Prostate gland (tissue), 2 donors: Measurements from ENCODE around the gene SLC25A38. TPM values are rescaled to one million over a fixed set of nuclear protein-coding genes. Genes with fewer than 3 reads are reported as not detected.
A peak's percentile ranks its signal among the peaks of the same experiment; 100 is the strongest.

Experiments used
- DNase-seq: peaks from one replicate; pipeline ENCODE4 v3.0.0-alpha.2; 2019; ENCODE audit warnings: low spot score
- H3K27ac ChIP-seq, 2 donors: fragments of 200-600 bp; sonication (generic); 2 replicates each; pipeline ENCODE4 v1.5.1; 2017 to 2019
- H3K27me3 ChIP-seq: fragments of 200-600 bp; sonication (generic); replicated peaks from 2 replicates; pipeline ENCODE4 v1.5.1; 2019; ENCODE audit not compliant: insufficient read depth
- H3K36me3 ChIP-seq, 2 donors: fragments of 200-600 bp; sonication (generic); 1 replicate in 1 of 2; 2 replicates in 1 of 2; pipeline versions ENCODE4 v1.5.1 to v1.8.1; 2017 to 2019
- H3K4me1 ChIP-seq: fragments of 200-600 bp; sonication (generic); replicated peaks from 2 replicates; pipeline ENCODE4 v1.5.1; 2019
- H3K4me3 ChIP-seq, 2 donors: fragments of 200-600 bp; sonication (generic); 2 replicates each; pipeline ENCODE4 v1.5.1; 2017 to 2019
- H3K9me3 ChIP-seq: fragments of 200-600 bp; sonication (generic); 2 replicates; pipeline ENCODE4 v1.5.1; 2017
- CTCF ChIP-seq, 4 experiments: fragments of 200-600 bp in 2 of 4; fragments of 450-650 bp in 2 of 4; sonication (generic) in 2 of 4; IDR thresholded peaks; 1 replicate in 3 of 4; 2 replicates in 1 of 4; pipeline ENCODE4 v1.5.1; 2016 to 2019; ENCODE audit warnings: antibody characterized with exemption in 4 of 4, mild to moderate bottlenecking in 2 of 4, moderate library complexity in 2 of 4
- POLR2A ChIP-seq: fragments of 450-650 bp; IDR thresholded peaks from one replicate; pipeline ENCODE4 v1.6.1; 2016; ENCODE audit warnings: antibody characterized with exemption, mild to moderate bottlenecking
- POLR2AphosphoS5 ChIP-seq: sonication (generic); formaldehyde crosslinking; IDR thresholded peaks from one replicate; pipeline ENCODE4 v1.6.1; 2017; ENCODE audit warnings: antibody characterized with exemption
- WGBS: methylation state at CpG from one replicate; pipeline ENCODE4 v1.1.5; 2018; 5-methylcytosine and 5-hydroxymethylcytosine counted together
- intact Hi-C: fragments of 100-400 bp; cut with DNase I; formaldehyde crosslinking; loops from one replicate; pipeline ENCODE4 v1.14.2; 2022
- total RNA-seq, 2 donors: library from RNA; depleted of rRNA; stranded (reverse); fragments of >200 nt; gene quantifications; one replicate each; pipeline ENCODE4 v1.1.0, GENCODE V29; 2016

Gene SLC25A38
- total RNA-seq = 10 to 100 TPM; 36.7 to 72.4 TPM

- intact Hi-C loops = loop anchor here (10.0 kb wide), 3 partner anchors 198 to 1072 kb away; partner anchors contain the start of gene RPL14
- no peaks in the 10 kb centered on the region for H3K36me3 ChIP-seq
These were observed at the start of gene SLC25A38 for GRCh38 chr3:39383045-39383880. Gene SLC25A38 (plus strand): TSS chr3:39383370. CDS start chr3:39383725, 355 bp downstream.

GRCh38 chr3:39333607-39334006, 49.6 kb upstream of the SLC25A38 start:
- no peak overlapping the region for H3K4me3 ChIP-seq
- H3K36me3 ChIP-seq = no peaks in the 10 kb centered on the region
- H3K4me1 ChIP-seq = no peaks in the 10 kb centered on the region
- H3K27ac ChIP-seq = no peak overlapping the region
- TF ChIP-seq POLR2A (no peak), POLR2AphosphoS5 (no peak), CTCF (IDR thresholded peaks at IDR 0.05) (no peak)
- no peak for DNase-seq
- intact Hi-C loops = no loop called here
- H3K27me3 ChIP-seq = no peaks in the 10 kb centered on the region
- H3K9me3 ChIP-seq = no peaks in the 10 kb centered on the region

More at GRCh38 chr3:39383045-39383880, at the start of gene SLC25A38:
- TF ChIP-seq POLR2AphosphoS5 = peak; percentile 69
- TF ChIP-seq POLR2A = peak; percentile 49
- TF ChIP-seq CTCF (IDR thresholded peaks at IDR 0.05) = peak in 2 of 4 experiments; percentile 37 to 51
- WGBS = under 1% methylated on average over 51 of the region's 62 CpGs
- Histone ChIP-seq H3K4me1 (no peaks in the 10 kb centered on the region), H3K27ac (peak within 1 kb of the TSS; percentile 91 to 95), H3K27me3 (no peaks in the 10 kb centered on the region), H3K4me3 (peak within 1 kb of the TSS; percentile 58 to 69), H3K9me3 (no peaks in the 10 kb centered on the region)
- peak; percentile 75 for DNase-seq

- intact Hi-C loops = no loop called here
- H3K27me3 ChIP-seq = no peaks in the 10 kb centered on the region
- H3K4me1 ChIP-seq = no peaks in the 10 kb centered on the region
- 85% methylated on average over 4 of the region's 4 CpGs for WGBS
- no peak overlapping the region for H3K4me3 ChIP-seq
- no peaks in the 10 kb centered on the region for H3K36me3 ChIP-seq
- H3K9me3 ChIP-seq = no peaks in the 10 kb centered on the region
- TF ChIP-seq POLR2A (no peak), CTCF (IDR thresholded peaks at IDR 0.05) (no peak), POLR2AphosphoS5 (no peak)
- H3K27ac ChIP-seq = no peak overlapping the region
- DNase-seq = no peak
These were observed 49.0 kb upstream of the SLC25A38 start for GRCh38 chr3:39334205-39334604.

- no peak overlapping the region for H3K27ac ChIP-seq
- no peaks in the 10 kb centered on the region for H3K36me3 ChIP-seq
- H3K4me3 ChIP-seq = no peak overlapping the region
- WGBS = 97% methylated on average over 1 of the region's 1 CpG
- TF ChIP-seq CTCF (IDR thresholded peaks at IDR 0.05) (no peak), POLR2AphosphoS5 (no peak), POLR2A (no peak)
- DNase-seq = no peak
- no peaks in the 10 kb centered on the region for H3K27me3 ChIP-seq
- intact Hi-C loops = no loop called here
- H3K4me1 ChIP-seq = no peaks in the 10 kb centered on the region
- no peaks in the 10 kb centered on the region for H3K9me3 ChIP-seq
These were observed 45.0 kb upstream of the SLC25A38 start for GRCh38 chr3:39338201-39338600.

- Histone ChIP-seq H3K4me1 (no peaks in the 10 kb centered on the region), H3K27ac (no peak overlapping the region), H3K36me3 (no peaks in the 10 kb centered on the region), H3K4me3 (no peak overlapping the region), H3K9me3 (no peaks in the 10 kb centered on the region), H3K27me3 (no peaks in the 10 kb centered on the region)
- 85% methylated on average over 1 of the region's 1 CpG for WGBS
- intact Hi-C loops = no loop called here
- TF ChIP-seq POLR2A = no peak
- TF ChIP-seq POLR2AphosphoS5 = no peak
- no peak for TF ChIP-seq CTCF (IDR thresholded peaks at IDR 0.05)
- no peak for DNase-seq
These were observed 44.1 kb upstream of the SLC25A38 start for GRCh38 chr3:39339086-39339485.
